CD4-positive, CD25-positive, alpha-beta regulatory T cell (primary cell): ENCODE measurements around the gene BICRA. TPM values are rescaled to one million over a fixed set of nuclear protein-coding genes. Genes with fewer than 3 reads are reported as not detected.

Source experiments
- polyA plus RNA-seq, 4 donors: library from polyadenylated mRNA; unstranded; fragments of 300-500 nt; fragmentation: Illumina TruSeq; gene quantifications; one replicate each; pipeline ENCODE4 v1.2.3, GENCODE V29; 2021
- total RNA-seq: library from RNA; stranded (reverse); gene quantifications from one replicate; pipeline ENCODE4 v1.2.3, GENCODE V29; 2022

The BICRA gene
- total and polyA plus RNA-seq, 5 donors from 2014 or later, result 0.25 to 43.8 (median 0.52) TPM

Other genes with a start within 250 kb of the BICRA start
- gene MEIS3, start 189.6 kb upstream of the BICRA start, total RNA-seq, result not detected
- 1 to 10 TPM in 1 of 4 donors, under 1 TPM in 2, not detected in 1; 0.13 to 1.0 (median 0.44) TPM for gene MEIS3, start 189.6 kb upstream of the BICRA start, polyA plus RNA-seq
- gene SLC8A2, start 137.2 kb upstream of the BICRA start, total RNA-seq, result not detected
- gene SLC8A2, start 137.2 kb upstream of the BICRA start, polyA plus RNA-seq, result not detected
- gene KPTN, start 124.9 kb upstream of the BICRA start, total RNA-seq, result 3.5 TPM
- gene KPTN, start 124.9 kb upstream of the BICRA start, polyA plus RNA-seq, result 1 to 10 TPM; 2.7 to 6.2 (median 4.0) TPM
- 155 TPM for gene NAPA, start 94.1 kb upstream of the BICRA start, total RNA-seq
- 100 to 1,000 TPM in 1 of 4 donors, 10 to 100 TPM in 3; 87.3 to 101 (median 92.5) TPM for gene NAPA, start 94.1 kb upstream of the BICRA start, polyA plus RNA-seq
- 0.52 TPM for gene ZNF541, start 36.0 kb upstream of the BICRA start, total RNA-seq
- under 1 TPM in 3 of 4 donors, not detected in 1; 0.07 to 0.42 (median 0.23) TPM for gene ZNF541, start 36.0 kb upstream of the BICRA start, polyA plus RNA-seq
- 0.86 TPM for gene EHD2, start 104.3 kb downstream of the BICRA start, total RNA-seq
- gene EHD2, start 104.3 kb downstream of the BICRA start, polyA plus RNA-seq, result under 1 TPM in 1 of 4 donors, not detected in 3; 0.05 TPM
- 701 TPM for gene NOP53, start 136.4 kb downstream of the BICRA start, total RNA-seq
- 100 to 1,000 TPM; 168 to 353 (median 217) TPM for gene NOP53, start 136.4 kb downstream of the BICRA start, polyA plus RNA-seq
- gene SELENOW, start 169.6 kb downstream of the BICRA start, total RNA-seq, result 119 TPM
- 100 to 1,000 TPM; 345 to 422 (median 391) TPM for gene SELENOW, start 169.6 kb downstream of the BICRA start, polyA plus RNA-seq
- gene TPRX1, start 195.4 kb downstream of the BICRA start, total RNA-seq, result not detected
- gene TPRX1, start 195.4 kb downstream of the BICRA start, polyA plus RNA-seq, result not detected
- gene CRX, start 212.8 kb downstream of the BICRA start, total RNA-seq, result not detected
- gene CRX, start 212.8 kb downstream of the BICRA start, polyA plus RNA-seq, result not detected